Aorta (tissue), 5 donors: ENCODE data around the gene UBB. TPM values are rescaled to one million over a fixed set of nuclear protein-coding genes. Genes with fewer than 3 reads are reported as not detected.

ENCODE experiments used
- ATAC-seq: fragments of 200-7000 bp; cut with Tn5 transposase; one replicate; pipeline ENCODE4 v1.9.1; 2022; ENCODE audit warnings: moderate library complexity; ENCODE audit not compliant: low FRiP score
- DNase-seq, 2 donors: peaks; one replicate each; pipeline ENCODE4 v3.0.0-alpha.2; 2020
- H3K27ac ChIP-seq, 2 donors: one replicate each; pipeline ENCODE4 v1.5.1; 2013; ENCODE audit warnings: low read length in 2 of 2, mild to moderate bottlenecking in 2 of 2, moderate library complexity in 2 of 2, control low read depth in 1 of 2, inconsistent platforms in 1 of 2, low read depth in 1 of 2
- H3K27me3 ChIP-seq, 2 donors: one replicate each; pipeline ENCODE4 v1.6.1; 2013; ENCODE audit warnings: control low read depth in 1 of 2, low read length in 1 of 2, mild to moderate bottlenecking in 1 of 2, moderate library complexity in 1 of 2; ENCODE audit not compliant: insufficient read depth in 2 of 2, control insufficient read depth in 1 of 2
- H3K36me3 ChIP-seq, 2 donors: one replicate each; pipeline ENCODE4 v1.6.1; 2013; ENCODE audit warnings: control low read depth in 1 of 2, low read length in 1 of 2, mild to moderate bottlenecking in 1 of 2; ENCODE audit not compliant: insufficient read depth in 2 of 2, control insufficient read depth in 1 of 2
- H3K4me1 ChIP-seq, 2 donors: one replicate each; pipeline ENCODE4 v1.6.1; 2013; ENCODE audit warnings: low read length in 2 of 2, control low read depth in 1 of 2, mild to moderate bottlenecking in 1 of 2, moderate library complexity in 1 of 2; ENCODE audit not compliant: insufficient read depth in 2 of 2, control insufficient read depth in 1 of 2
- H3K4me3 ChIP-seq, 2 donors: one replicate each; pipeline ENCODE4 v1.5.1; 2013; ENCODE audit warnings: low read length in 2 of 2, control low read depth in 1 of 2, mild to moderate bottlenecking in 1 of 2
- H3K9me3 ChIP-seq: one replicate; pipeline ENCODE4 v1.6.1; 2013; ENCODE audit warnings: mild to moderate bottlenecking, low read length; ENCODE audit not compliant: control insufficient read depth
- WGBS, 2 donors: extraction: QIAGEN DNeasy Blood & Tissue Kit; methylation state at CpG; one replicate each; pipeline ENCODE4 v1.1.7; 2013; 5-methylcytosine and 5-hydroxymethylcytosine counted together
- intact Hi-C, 2 donors: fragments of 100-400 bp; cut with DNase I; formaldehyde crosslinking; loops; one replicate each; pipeline versions ENCODE4 v1.14.2 to v1.15.0; 2022
- polyA plus RNA-seq, 2 donors: library from polyadenylated mRNA; stranded (reverse); fragments of 200-250 nt; gene quantifications; one replicate each; pipeline ENCODE4 v1.2.3, GENCODE V29; 2013
- total RNA-seq, 2 donors: library from RNA; stranded (reverse); fragmentation: NEBNext Ultra II Directional; extraction: Animal tissue kit (Norgen Biotek cat#: 25700); gene quantifications; one replicate each; pipeline ENCODE4 v1.2.1, GENCODE V29; 2021
- donor health status: healthy with polysubstance abuse.
- donor health status: Bipolar disorder and iron deficiency.
- donor health status: DM: no; HTN: no; CAD: no.
- donor health status: DM: no; HTN: no; CAD: no.
- donor health status: DM: yes; HTN: yes; CAD: no.

UBB gene
- total and polyA plus RNA-seq, 4 donors, result 809 to 1,130 (median 921) TPM

GRCh38 chr17:16428098-16428882 lies 47.4 kb downstream of the UBB start:
- no peak overlapping the region for H3K27ac ChIP-seq
- no peaks in the 10 kb centered on the region for H3K27me3 ChIP-seq
- DNase-seq (no peak), ATAC-seq (no peak)
- 79 to 80% methylated on average over 15 of the region's 15 CpGs for WGBS, 2 donors
- no peak overlapping the region for H3K4me3 ChIP-seq
- H3K4me1 ChIP-seq, result no peaks in the 10 kb centered on the region
- no peaks in the 10 kb centered on the region for H3K36me3 ChIP-seq
- H3K9me3 ChIP-seq, result no peaks in the 10 kb centered on the region
- intact Hi-C loops, result no loop called here

- intact Hi-C loops, result no loop called here
- ATAC-seq (no peak), DNase-seq (no peak)
- H3K4me1 ChIP-seq, result no peaks in the 10 kb centered on the region
- WGBS, 2 donors, result 92 to 93% methylated on average over 9 of the region's 9 CpGs
- H3K4me3 ChIP-seq, result no peak overlapping the region
- H3K27ac ChIP-seq, result no peak overlapping the region
- no peaks in the 10 kb centered on the region for H3K36me3 ChIP-seq
- no peaks in the 10 kb centered on the region for H3K27me3 ChIP-seq
- no peaks in the 10 kb centered on the region for H3K9me3 ChIP-seq
Observed at GRCh38 chr17:16429083-16429482, 48.2 kb downstream of the UBB start.

- intact Hi-C loops, result no loop called here
- WGBS, 2 donors, result 69 to 71% methylated on average over 6 of the region's 6 CpGs
- Histone ChIP-seq H3K36me3 (no peaks in the 10 kb centered on the region), H3K27ac (no peak overlapping the region), H3K4me3 (no peak overlapping the region), H3K27me3 (no peaks in the 10 kb centered on the region), H3K9me3 (no peaks in the 10 kb centered on the region), H3K4me1 (no peaks in the 10 kb centered on the region)
- DNase-seq (no peak), ATAC-seq (no peak)
Observed at GRCh38 chr17:16430650-16431049, 49.8 kb downstream of the UBB start.

DNA sequence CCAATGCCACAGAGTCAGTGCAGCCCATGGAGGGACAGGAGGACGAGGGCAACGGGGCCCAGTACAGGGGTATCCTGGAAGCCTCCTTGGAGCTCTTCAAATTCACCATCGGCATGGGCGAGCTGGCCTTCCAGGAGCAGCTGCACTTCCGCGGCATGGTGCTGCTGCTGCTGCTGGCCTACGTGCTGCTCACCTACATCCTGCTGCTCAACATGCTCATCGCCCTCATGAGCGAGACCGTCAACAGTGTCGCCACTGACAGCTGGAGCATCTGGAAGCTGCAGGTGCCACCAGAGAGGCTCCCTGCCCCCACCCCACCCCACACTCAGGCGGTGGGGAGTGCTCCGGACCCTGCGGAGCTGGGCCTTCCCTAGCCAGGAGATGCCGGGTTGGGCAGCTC lies 51.1 kb downstream of the UBB start:
- no peaks in the 10 kb centered on the region for H3K36me3 ChIP-seq
- H3K4me1 ChIP-seq, result no peaks in the 10 kb centered on the region
- H3K27ac ChIP-seq, result no peak overlapping the region
- no peaks in the 10 kb centered on the region for H3K27me3 ChIP-seq
- H3K4me3 ChIP-seq, result no peak overlapping the region
- 93 to 94% methylated on average over 15 of the region's 15 CpGs for WGBS, 2 donors
- intact Hi-C loops, result no loop called here
- no peak for ATAC-seq
- no peaks in the 10 kb centered on the region for H3K9me3 ChIP-seq
- no peak for DNase-seq

Other genes with a start within 250 kb of the UBB start
- gene NCOR1, start 165.6 kb upstream of the UBB start, total RNA-seq, result 100 to 1,000 TPM; 134 to 144 TPM
- 100 to 1,000 TPM; 147 to 323 TPM for gene NCOR1, start 165.6 kb upstream of the UBB start, polyA plus RNA-seq
- 10 to 100 TPM; 53.3 to 53.4 TPM for gene PIGL, start 163.9 kb upstream of the UBB start, total RNA-seq
- gene PIGL, start 163.9 kb upstream of the UBB start, polyA plus RNA-seq, result 10 to 100 TPM in 1 of 2 donors, not detected in 1; 36.1 TPM
- 10 to 100 TPM in 1 of 2 donors, 1 to 10 TPM in 1; 9.5 to 24.8 TPM for gene CENPV, start 27.6 kb upstream of the UBB start, total RNA-seq
- gene CENPV, start 27.6 kb upstream of the UBB start, polyA plus RNA-seq, result 10 to 100 TPM; 17.2 to 33.8 TPM
- 10 to 100 TPM; 33.4 to 40.3 TPM for gene TRPV2, start 34.5 kb downstream of the UBB start, total RNA-seq
- 10 to 100 TPM in 1 of 2 donors, 1 to 10 TPM in 1; 8.5 to 27.7 TPM for gene TRPV2, start 34.5 kb downstream of the UBB start, polyA plus RNA-seq
- gene LRRC75A, start 111.1 kb downstream of the UBB start, total RNA-seq, result 1 to 10 TPM; 2.4 to 4.8 TPM
- gene LRRC75A, start 111.1 kb downstream of the UBB start, polyA plus RNA-seq, result 10 to 100 TPM in 1 of 2 donors, 1 to 10 TPM in 1; 3.9 to 14.1 TPM
- gene ZNF287, start 188.1 kb downstream of the UBB start, total RNA-seq, result 1 to 10 TPM; 5.5 to 7.4 TPM
- 1 to 10 TPM; 2.1 to 4.9 TPM for gene ZNF287, start 188.1 kb downstream of the UBB start, polyA plus RNA-seq